Midbrain (tissue), 1 donor: ENCODE results near the gene HBA2.
"Not testable (repeated sequence)": the region's sequence is repeated elsewhere in the genome, so short reads cannot be mapped to it uniquely, and the experiment has no call there.

Experiments
- DNase-seq: peaks from one replicate; lab custom pipeline; 2025; lab: John Stamatoyannopoulos, UW

Gene HBA2

GRCh38 chr16:172374-172941 is at the start of gene HBA2:
Gene HBA2 (plus strand): TSS chr16:172876. CDS start chr16:172913, 37 bp downstream.
- DNase-seq = not testable (repeated sequence)

GRCh38 chr16:123558-124350 is 48.9 kb upstream of the HBA2 start:
- DNase-seq = not testable (repeated sequence)

GRCh38 chr16:125011-125410 is 47.7 kb upstream of the HBA2 start:
- no peak for DNase-seq

GRCh38 chr16:129075-129474 is 43.6 kb upstream of the HBA2 start:
- no peak for DNase-seq

- DNase-seq = no peak
Measured at GRCh38 chr16:130533-131173, 42.0 kb upstream of the HBA2 start.

DNA sequence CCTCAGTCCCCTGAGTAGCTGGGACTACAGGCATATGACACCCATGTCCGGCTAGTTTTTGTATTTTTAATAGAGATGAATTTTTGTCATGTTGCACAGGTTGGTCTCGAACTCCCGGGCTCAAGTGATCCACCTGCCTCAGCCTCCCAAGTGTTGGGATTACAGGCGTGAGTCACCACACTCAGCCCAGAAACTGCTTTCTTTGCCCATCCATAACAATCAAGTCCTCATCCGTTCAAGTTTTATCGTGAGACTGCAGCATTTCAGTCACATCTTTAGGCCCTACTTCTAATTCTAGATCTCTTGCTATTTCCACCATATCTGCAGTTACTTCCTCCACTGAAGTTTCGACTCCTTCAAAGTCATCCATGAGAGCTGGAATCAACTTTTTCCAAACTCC is 40.6 kb upstream of the HBA2 start:
- DNase-seq = no peak

DNA sequence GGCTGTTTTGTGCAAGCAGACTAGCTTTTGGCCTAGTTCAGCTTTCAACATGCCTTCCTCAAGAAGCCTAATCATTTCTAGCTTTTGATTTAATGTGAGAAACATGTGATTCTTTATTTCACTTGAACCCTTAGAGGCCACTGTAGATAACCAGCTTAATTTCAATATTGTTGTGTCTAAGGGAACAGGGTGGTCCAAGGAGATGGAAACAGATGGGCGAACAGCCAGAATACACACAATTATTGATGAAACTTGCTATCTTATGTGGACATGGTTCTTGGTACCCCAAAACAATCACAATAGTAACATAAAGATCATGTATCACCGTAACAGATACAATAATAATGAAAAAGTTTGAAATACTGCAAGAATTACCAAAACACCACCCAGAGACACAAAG is 39.0 kb upstream of the HBA2 start:
- DNase-seq = no peak

DNA sequence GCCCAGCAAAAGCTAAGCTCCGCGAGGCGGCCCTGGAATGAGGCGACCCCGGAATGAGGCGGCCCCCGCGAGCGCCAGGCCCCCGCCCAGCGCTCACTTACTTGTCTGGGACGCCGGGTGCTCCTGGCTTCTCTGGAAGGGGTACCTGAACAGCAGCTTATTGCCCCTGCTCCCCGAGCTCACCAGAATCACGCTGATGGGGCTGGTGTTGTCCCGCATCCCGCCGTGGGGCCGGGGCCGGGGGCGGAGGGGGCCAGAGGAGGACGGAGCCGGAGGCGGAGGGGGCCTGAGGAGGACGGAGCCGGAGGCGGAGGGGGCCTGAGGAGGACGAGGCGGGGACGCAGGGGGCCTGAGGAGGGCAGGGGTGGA is 34.6 kb upstream of the HBA2 start:
- DNase-seq = no peak

DNA sequence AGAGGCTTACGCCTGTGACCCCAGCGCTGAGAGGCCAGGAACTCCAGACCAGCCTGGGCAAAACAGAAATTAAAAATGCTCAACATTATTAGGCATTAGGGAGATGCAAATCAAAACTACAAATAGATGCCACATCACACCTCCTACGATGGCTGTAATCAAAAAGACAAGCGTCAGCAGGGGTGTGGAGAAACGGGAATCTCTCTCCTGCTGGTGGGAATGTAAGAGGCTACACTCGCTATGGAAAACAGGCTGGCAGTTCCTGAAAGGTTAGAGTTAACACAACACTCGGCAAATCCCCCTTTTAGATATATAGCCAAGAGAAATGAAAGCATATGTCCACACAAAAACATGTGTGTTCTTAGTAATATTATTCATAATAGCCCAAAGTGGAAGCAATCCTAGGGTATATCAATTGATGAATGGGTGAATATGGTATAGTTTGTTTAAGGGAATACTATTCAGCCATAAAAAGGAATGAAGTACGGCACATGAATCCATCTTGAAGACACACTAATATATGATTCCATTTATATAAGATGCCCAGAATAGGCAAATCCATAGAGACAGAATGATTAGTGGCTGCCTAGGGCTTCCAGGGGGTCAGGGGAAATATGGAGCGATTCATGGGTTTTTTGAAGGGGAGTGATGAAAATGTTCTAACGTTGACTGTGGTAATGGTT is 32.4 kb upstream of the HBA2 start:
- DNase-seq = no peak

DNA sequence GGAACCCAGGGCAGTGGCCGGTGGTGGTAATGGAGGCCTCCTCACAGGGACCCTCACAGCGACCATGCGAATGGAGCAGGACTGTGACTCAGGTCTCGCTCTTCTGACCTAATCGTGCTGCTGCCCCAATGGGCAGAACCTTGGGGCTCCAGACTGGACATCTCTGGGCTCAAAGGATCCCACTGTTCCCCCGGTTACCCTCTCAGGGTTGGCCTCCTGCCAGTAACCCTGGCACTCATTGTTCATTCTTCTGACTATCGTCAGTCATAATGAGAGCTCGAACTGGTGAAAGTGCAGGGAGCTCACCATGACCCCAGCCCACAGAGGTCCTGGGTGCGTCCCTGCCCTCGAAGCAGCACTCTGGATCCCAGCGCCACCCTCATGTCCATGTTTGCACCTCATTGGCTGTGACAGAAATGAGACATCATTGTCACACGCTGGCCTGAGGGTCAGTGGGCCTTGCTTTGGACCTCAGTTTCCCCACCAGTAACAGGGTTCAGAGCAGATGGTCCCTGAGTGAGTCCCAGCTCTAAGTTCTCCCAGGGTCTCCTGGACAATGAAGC is 30.2 kb upstream of the HBA2 start:
- peak; percentile 2 for DNase-seq

DNA sequence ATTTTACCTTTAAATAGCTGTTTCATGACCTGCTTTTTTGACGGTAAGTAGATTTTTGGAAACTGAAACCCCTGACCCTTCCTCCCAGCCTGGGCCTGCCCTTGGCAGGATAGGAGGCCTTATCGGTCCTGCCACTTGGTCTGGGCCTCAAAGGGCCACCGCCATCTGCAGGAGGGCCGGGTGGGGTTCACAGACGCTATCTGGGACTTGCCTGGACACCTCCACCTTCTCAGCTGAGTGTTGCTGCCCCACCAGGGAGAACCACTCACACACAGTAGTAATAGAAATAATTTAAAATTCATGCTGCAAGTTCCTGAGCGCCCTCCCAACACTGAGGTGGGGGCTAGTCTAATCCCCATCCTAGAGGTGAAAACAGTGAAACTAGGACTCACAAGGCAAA is 29.6 kb upstream of the HBA2 start:
- no peak for DNase-seq

DNA sequence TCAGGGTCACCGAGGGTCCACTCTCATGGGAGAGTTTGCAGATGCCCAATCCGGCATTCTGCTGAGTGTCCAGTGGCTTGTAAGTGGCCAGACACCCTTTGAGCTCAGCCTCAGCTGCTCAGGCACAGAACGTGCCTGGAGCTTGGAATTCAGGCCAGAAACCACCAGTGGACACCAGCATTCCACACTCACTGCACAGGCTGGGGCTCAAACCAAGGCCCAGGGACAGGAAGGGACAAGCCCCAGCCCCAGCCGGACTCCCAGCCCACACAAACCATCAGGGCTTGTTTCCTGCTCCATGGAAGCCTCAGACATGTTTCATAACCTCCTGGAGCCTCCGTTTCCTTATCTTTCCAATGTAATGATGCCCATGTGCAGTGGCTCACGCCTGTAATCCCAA is 29.2 kb upstream of the HBA2 start:
- no peak for DNase-seq

DNA sequence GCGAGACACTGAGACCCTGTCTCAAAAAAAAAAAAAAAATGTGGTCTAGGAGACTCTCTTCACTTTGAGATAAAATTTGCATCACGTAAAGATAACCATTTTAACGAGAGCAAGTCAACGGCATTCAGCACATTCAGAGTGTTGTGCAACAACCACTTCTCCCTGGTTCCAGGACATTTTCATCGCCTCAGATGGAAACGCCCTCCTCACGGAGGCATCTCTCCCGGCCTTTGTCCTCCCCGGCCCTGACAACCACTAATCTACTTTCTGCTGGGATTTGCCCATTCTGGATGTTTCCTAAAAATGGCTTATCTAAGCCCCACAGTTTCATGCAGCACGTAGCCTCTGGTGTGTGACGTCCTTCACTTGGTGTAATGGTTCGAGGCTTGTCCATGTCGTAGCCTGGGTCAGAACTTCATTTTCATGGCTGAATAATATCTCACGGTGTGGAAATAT is 27.9 kb upstream of the HBA2 start:
- no peak for DNase-seq

GRCh38 chr16:146646-147045 is 26.0 kb upstream of the HBA2 start:
- no peak for DNase-seq

DNA sequence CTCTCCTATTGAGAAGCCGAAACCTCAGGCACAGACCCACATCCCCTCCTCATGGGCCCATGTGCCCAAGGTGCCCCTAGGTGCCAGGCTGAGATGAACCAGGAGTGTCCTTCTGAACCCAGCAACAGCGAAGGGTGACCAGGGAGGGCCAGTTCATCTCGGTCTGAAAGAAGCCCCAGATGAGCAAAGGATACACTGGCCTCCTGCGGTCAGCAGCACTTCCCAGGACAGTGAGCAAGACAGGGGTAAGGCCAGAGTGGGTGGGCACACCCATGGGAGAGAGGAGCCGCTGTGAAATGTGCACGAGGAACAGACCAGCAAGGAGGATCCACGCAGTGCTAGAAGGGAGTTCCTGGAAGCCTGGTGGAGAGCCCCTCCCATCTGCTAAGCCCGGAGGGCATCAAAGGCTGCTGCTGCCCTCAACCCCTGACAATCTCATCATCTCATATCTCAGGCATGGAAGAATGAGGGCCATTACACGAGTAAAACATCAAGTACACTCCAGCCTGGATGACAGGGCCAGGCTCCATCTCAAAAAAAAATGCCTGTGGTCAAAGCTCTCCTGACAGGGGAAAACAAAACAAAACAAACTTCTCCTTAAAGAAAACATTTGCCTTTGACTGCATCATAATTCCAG is 23.5 kb upstream of the HBA2 start:
- DNase-seq = no peak

- no peak for DNase-seq
Measured at GRCh38 chr16:152141-153128, 20.2 kb upstream of the HBA2 start, which contains the start of gene HBZ. Gene HBZ (plus strand): TSS chr16:152644. CDS start chr16:152910, 266 bp downstream.

DNA sequence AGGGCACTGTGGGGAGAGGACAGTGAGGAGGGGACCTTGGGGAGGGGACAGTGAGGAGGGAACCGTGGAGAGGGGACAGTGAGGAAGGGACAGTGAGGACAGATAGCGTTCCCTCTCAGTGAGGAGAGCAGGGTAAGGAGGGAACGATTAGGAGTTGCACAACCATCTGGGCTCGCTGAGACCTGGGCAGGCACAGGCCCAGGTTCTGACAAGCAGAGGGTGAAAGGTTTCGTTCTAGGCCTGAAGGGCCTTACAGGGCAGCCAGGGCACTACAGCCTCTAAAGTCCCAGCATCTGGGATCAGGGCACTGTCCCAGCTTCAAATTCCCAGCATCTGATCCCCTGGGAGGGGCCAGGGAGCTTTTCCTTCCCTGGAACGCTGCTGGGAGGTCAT is 19.6 kb upstream of the HBA2 start:
- not testable (repeated sequence) for DNase-seq

GRCh38 chr16:153550-154216 is 19.0 kb upstream of the HBA2 start:
- DNase-seq = not testable (repeated sequence)

DNA sequence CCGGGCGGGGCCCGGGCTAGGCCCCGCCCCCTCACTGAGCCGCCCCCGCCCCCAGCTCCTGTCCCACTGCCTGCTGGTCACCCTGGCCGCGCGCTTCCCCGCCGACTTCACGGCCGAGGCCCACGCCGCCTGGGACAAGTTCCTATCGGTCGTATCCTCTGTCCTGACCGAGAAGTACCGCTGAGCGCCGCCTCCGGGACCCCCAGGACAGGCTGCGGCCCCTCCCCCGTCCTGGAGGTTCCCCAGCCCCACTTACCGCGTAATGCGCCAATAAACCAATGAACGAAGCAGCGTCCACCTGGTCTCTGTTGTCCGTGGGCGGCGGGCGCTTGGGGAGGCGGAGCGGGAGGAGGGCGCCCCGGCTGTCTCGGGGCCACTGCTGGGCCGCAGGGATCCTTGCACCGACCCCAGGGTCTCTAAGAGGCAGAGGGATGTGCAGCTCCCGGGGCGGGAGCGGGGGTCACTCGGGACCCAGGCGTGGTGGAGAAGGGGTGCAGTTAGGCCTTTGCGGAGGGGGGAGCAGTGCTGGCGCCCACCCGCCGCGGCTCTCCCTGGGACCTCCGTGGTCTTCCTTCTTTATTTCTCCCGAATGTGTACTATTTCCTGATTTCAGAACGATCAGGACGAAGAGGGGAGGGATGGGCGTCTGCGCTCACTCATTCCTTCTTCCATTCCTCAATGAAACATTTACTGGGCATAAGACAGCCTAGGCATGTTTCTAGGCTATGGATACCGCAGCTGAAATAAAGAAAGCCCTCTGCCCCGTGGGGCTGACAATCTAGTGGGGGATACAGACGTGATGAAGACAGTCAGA is 18.3 kb upstream of the HBA2 start:
- DNase-seq = no peak
